Stimulated activated CD4-positive, alpha-beta T cell treated with anti-CD3 and anti-CD28 coated beads, Interleukin-15, amount 100 ng/mL, for 48 hours (primary cell): ENCODE measurements around the gene FUT8.
"Not testable (repeated sequence)": the region's sequence is repeated elsewhere in the genome, so short reads cannot be mapped to it uniquely, and the experiment has no call there.

ENCODE experiments used
- DNase-seq, 2 donors: peaks; one replicate each; pipeline ENCODE4 v3.0.0-alpha.2; 2020; ENCODE audit warnings: low read depth in 2 of 2

The FUT8 gene

GRCh38 chr14:65622703-65623102 lies 210.2 kb downstream of the FUT8 start:
- no peak for DNase-seq

- no peak for DNase-seq
These were observed 211.2 kb downstream of the FUT8 start for GRCh38 chr14:65623759-65624158.

GRCh38 chr14:65627315-65627714 lies 214.8 kb downstream of the FUT8 start:
- DNase-seq: no peak

DNA sequence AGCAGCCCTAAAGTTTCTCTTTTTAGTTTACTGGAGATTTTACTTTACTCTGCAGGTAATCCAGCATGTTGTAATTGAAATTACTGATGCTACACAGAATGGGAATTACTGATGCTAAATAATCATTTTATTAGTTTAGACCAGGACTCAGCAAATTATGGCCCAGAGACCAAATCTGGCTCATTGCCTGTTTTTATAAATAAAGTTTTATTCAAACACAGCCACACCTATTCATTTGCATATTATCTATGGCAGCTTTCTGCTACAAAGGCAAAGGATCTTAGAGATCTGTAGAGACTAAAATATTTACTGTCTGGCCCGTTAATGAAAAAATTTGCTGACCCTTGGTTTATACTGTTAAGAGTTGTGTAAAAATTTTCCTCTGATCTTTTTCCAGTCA lies 216.1 kb downstream of the FUT8 start:
- no peak for DNase-seq

DNA sequence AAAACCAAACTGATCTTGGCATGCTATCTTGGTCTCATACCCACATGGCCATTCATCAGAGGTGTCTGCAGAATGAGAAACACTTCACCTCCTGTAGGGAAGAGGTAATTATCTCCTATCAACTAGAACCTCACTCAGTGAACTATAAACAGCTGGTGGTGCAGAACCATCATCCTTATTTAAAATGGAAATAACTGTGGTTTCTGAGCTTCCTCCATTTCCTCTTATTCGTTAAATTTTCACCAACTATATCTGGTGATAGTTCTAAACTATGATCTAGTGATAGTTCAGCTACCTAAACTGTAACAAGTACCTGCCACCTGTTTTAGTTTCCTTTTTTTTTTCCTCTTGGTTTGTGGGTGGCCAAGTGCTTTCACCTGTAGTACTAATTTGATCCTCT lies 218.5 kb downstream of the FUT8 start:
- no peak for DNase-seq

DNA sequence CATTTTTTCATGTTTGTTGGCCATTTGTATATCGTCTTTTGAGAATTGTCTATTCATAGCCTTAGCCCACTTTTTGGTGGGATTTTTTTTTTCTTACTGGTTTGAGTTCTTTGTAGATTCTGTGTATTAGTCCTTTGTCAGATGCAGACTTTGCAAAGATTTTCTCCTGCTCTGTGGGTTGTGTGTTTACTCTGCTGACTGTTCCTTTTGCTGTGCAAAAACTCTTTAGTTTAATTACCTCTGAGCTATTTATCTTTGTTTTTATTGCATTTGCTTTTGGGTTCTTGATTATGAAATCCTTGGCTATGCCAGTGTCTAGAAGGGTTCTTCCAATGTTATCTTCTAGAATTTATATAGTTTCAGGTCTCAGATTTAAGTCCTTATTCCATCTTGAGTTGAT lies 220.0 kb downstream of the FUT8 start:
- no peak for DNase-seq

DNA sequence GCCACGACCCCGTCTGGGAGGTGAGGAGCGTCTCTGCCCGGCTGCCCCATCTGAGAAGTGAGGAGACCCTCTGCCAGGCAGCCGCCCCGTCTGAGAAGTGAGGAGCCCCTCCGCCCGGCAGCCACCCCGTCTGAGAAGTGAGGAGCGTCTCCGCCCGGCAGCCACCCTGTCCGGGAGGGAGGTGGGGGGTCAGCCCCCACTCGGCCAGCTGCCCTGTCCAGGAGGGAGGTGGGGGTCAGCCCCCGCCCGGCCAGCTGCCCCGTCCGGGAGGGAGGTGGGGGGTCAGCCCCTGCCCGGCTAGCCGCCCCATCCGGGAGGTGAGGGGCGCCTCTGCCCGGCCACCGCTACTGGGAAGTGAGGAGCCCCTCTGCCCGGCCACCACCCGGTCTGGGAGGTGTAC lies 221.1 kb downstream of the FUT8 start:
- DNase-seq: not testable (repeated sequence)

- peak; percentile 12 to 32 for DNase-seq
These were observed 225.2 kb downstream of the FUT8 start for GRCh38 chr14:65637780-65638179.

- no peak for DNase-seq
These were observed 226.7 kb downstream of the FUT8 start for GRCh38 chr14:65639216-65639615.

- no peak for DNase-seq
These were observed 238.3 kb downstream of the FUT8 start for GRCh38 chr14:65650826-65651225.

GRCh38 chr14:65656554-65656953 lies 244.0 kb downstream of the FUT8 start:
- no peak for DNase-seq

GRCh38 chr14:65658202-65658601 lies 245.7 kb downstream of the FUT8 start:
- no peak for DNase-seq

DNA sequence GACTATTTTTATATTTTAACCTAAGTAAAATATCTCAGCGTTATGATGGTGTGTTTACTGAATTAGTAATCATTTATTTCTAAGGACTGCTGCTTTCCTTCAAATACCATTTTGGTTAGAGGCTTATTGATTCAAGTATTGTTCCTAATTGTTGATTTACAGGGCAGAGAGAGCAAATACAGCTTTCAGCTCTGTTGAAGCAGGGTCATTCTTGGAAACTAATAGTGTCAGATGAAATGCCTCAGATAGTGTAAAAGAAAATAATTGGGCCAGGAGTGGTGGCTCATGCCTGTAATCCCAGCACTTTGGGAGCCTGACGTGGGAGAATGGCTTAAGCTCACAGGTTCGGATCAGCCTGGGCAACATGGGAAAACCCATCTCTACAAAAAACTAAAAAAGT lies 249.3 kb downstream of the FUT8 start:
- no peak for DNase-seq

DNA sequence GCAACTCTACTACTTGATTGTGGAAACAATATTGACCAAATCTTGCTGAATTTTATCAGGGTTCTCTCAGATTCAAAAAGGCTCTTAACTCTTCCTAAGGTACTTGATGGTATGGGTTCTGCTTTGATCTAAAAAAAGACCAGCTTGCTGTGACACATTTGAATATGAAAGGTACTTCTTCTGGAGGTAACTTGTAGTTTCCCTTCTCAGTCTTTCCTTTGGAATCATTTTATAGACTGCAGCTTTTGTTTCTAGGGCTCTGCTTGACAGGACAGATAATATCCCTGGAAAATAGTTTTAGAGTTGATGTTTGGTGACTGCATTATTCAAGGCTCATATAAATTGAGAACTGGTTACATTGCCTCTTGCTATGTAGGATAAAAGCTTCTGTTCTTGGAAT lies 251.9 kb downstream of the FUT8 start:
- DNase-seq: no peak

GRCh38 chr14:65676361-65677014 lies 264.0 kb downstream of the FUT8 start:
- DNase-seq: no peak

- no peak for DNase-seq
These were observed 273.0 kb downstream of the FUT8 start for GRCh38 chr14:65685572-65685971.

- no peak for DNase-seq
These were observed 274.2 kb downstream of the FUT8 start for GRCh38 chr14:65686761-65687160.

GRCh38 chr14:65689070-65689469 lies 276.5 kb downstream of the FUT8 start:
- DNase-seq: no peak

DNA sequence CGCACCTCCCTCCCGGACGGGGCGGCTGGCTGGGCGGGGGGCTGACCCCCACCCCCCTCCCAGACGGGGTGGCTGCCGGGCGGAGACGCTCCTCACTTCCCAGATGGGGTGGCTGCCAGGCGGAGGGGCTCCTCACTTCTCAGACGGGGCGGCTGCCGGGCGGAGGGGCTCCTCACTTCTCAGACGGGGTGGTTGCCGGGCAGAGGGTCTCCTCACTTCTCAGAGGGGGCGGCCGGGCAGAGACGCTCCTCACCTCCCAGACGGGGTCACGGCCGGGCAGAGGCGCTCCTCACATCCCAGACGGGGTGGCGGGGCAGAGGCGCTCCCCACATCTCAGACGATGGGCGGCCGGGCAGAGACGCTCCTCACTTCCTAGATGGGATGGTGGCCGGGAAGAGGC lies 280.0 kb downstream of the FUT8 start:
- DNase-seq: not testable (repeated sequence)

DNA sequence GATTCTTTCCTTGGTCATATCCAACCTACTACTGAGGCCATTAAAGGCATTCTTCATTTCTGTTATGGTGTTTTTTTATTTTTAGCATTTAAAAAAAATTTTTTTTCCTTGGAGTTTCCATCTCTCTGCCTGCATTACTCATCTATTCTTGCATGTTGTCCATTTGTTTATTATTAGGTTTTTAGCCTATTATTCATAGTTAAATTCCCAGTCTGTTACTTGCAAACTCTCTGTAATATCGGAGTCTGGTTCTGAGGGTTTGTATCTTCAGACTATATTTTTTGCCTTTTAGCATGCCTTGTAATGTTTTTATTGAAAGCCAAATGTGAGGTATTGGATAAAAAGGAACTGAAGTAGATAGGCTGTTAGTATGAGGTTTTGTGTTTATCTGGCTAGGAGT lies 284.3 kb downstream of the FUT8 start:
- no peak for DNase-seq

GRCh38 chr14:65703521-65703920 lies 291.0 kb downstream of the FUT8 start:
- no peak for DNase-seq

GRCh38 chr14:65703996-65704395 lies 291.5 kb downstream of the FUT8 start:
- DNase-seq: no peak

DNA sequence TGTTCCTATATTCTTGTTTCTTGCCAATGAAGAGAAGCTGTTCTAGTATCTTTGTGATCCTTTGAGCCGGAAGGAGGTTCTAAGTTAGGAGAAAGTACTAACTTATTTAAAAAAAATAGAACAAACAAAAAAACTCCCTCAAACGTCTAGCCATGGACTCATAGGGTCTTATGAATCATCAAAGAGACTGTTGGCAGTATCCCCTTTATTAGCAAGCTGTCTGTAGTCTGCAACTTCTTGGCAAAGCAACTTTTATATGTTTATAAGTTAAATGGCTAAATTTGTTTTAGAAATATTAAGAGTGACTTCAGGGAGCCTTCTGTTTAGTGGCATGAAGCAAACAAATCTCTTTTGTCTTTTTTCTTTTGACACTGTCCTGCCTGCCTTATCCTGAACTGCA lies 291.9 kb downstream of the FUT8 start:
- DNase-seq: no peak

DNA sequence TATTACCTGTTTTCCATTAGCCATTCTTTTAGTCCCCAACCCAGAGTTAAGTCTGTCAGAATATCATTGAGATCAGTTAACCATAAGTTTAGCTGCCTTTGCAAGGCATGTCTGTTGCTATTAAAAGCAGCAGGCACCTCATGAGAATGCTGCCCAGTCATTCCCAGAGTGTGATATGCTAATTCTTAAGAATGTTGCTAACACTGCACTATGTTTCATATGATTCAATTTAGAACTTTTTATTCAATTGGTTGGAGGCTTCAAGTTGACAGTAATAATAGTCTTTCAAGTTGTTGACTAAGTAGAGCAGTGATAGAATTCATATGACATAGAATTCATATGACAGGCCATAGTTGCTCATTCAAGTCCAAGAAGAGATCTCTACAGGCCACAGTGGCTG lies 292.3 kb downstream of the FUT8 start:
- peak; percentile 27 to 32 for DNase-seq
